ENCODE results near the gene BLACAT1. TPM values are rescaled to one million over a fixed set of nuclear protein-coding genes. Genes with fewer than 3 reads are reported as not detected.

BLACAT1 gene
- total RNA-seq, 4 donors from 2014 or later: 0.53 to 3.6 (median 1.5) TPM; not detected in 1

DNA sequence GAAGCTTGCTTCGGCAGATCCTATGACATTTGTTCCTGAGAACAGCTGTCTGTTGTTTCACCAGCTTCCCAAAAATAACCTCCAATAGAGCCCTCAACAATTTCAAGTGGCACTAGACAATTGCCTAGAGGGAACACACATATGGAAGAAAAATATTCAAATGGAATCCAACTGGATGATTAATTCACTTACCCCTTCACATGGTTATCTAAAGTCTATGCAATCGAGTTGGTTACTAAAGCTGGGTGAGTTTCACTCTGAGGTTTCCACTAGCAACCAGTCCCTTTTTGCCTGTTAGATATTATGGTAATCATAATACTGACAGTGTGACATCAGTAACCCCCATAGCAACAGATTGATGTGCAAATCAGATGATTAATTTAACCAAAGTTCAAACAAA, 34.0 kb downstream of the BLACAT1 start, which contains the start of gene LEMD1:
TSS of gene LEMD1 (minus strand) at position 259 of the 400 bp plus-strand sequence. CDS start 1,520 bp downstream, outside the sequence.
- no peak for DNase-seq
- H3K36me3 ChIP-seq: no peaks in the 10 kb centered on the region
- H3K4me1 ChIP-seq: no peaks in the 10 kb centered on the region
- H3K27ac ChIP-seq: no peak within 1 kb of the TSS
- H3K9me3 ChIP-seq: no peaks in the 10 kb centered on the region
- TF ChIP-seq, protein P1, sequence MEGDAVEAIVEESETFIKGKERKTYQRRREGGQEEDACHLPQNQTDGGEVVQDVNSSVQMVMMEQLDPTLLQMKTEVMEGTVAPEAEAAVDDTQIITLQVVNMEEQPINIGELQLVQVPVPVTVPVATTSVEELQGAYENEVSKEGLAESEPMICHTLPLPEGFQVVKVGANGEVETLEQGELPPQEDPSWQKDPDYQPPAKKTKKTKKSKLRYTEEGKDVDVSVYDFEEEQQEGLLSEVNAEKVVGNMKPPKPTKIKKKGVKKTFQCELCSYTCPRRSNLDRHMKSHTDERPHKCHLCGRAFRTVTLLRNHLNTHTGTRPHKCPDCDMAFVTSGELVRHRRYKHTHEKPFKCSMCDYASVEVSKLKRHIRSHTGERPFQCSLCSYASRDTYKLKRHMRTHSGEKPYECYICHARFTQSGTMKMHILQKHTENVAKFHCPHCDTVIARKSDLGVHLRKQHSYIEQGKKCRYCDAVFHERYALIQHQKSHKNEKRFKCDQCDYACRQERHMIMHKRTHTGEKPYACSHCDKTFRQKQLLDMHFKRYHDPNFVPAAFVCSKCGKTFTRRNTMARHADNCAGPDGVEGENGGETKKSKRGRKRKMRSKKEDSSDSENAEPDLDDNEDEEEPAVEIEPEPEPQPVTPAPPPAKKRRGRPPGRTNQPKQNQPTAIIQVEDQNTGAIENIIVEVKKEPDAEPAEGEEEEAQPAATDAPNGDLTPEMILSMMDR (IDR thresholded peaks at IDR 0.05): no peak
- H3K27me3 ChIP-seq: no peaks in the 10 kb centered on the region
- H3K4me3 ChIP-seq: no peak within 1 kb of the TSS

- Histone ChIP-seq H3K9me3 (no peaks in the 10 kb centered on the region), H3K4me1 (no peaks in the 10 kb centered on the region), H3K27me3 (no peaks in the 10 kb centered on the region), H3K4me3 (no peak overlapping the region), H3K36me3 (no peaks in the 10 kb centered on the region), H3K27ac (no peak overlapping the region)
- no peak for TF ChIP-seq POLR2A (IDR thresholded peaks at IDR 0.05)
- TF ChIP-seq, protein P1 (IDR thresholded peaks at IDR 0.05): no peak
- DNase-seq: no peak
Measured at GRCh38 chr1:205420938-205421337, 34.9 kb downstream of the BLACAT1 start.

- DNase-seq: no peak
Measured at GRCh38 chr1:205417870-205418635, 37.8 kb downstream of the BLACAT1 start.

DNA sequence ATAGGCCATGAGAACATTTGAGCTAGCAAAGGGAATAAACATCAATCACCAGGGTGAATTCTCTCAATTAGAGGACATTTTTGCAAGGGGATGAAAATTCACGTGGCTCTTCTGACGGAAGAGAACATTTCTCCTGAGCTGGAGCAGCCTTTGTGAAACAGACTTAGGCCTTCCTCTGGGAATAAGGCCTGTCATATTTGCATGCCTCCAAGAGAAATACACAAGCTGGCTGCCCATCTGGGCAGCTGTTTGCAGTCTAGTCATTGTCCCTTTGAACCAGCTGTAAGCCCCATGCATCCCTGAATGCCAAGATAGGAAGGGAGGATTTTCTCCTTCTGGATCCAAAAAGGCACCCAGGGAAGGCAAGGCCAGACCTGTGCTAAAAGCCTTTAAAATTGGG, 39.5 kb downstream of the BLACAT1 start:
- H3K27me3 ChIP-seq: no peaks in the 10 kb centered on the region
- H3K4me1 ChIP-seq: no peaks in the 10 kb centered on the region
- no peak overlapping the region for H3K27ac ChIP-seq
- no peak overlapping the region for H3K4me3 ChIP-seq
- DNase-seq: no peak
- no peaks in the 10 kb centered on the region for H3K9me3 ChIP-seq
- no peak for TF ChIP-seq POLR2A (IDR thresholded peaks at IDR 0.05)
- TF ChIP-seq, protein P1 (IDR thresholded peaks at IDR 0.05): no peak
- no peaks in the 10 kb centered on the region for H3K36me3 ChIP-seq

More at GRCh38 chr1:205417870-205418635, 37.8 kb downstream of the BLACAT1 start:
- H3K27ac ChIP-seq: no peak overlapping the region
- no peaks in the 10 kb centered on the region for H3K36me3 ChIP-seq
- no peaks in the 10 kb centered on the region for H3K27me3 ChIP-seq
- H3K4me3 ChIP-seq: no peak overlapping the region
- H3K9me3 ChIP-seq: no peaks in the 10 kb centered on the region
- no peak for TF ChIP-seq POLR2A (IDR thresholded peaks at IDR 0.05)
- TF ChIP-seq, protein P1 (IDR thresholded peaks at IDR 0.05): no peak
- no peaks in the 10 kb centered on the region for H3K4me1 ChIP-seq

GRCh38 chr1:205410581-205411298, 45.1 kb downstream of the BLACAT1 start:
- Histone ChIP-seq H3K4me3 (no peak overlapping the region), H3K9me3 (no peaks in the 10 kb centered on the region), H3K27ac (no peak overlapping the region), H3K4me1 (no peaks in the 10 kb centered on the region), H3K36me3 (no peaks in the 10 kb centered on the region), H3K27me3 (no peaks in the 10 kb centered on the region)
- DNase-seq: no peak
- TF ChIP-seq, protein P1 (IDR thresholded peaks at IDR 0.05): no peak
- no peak for TF ChIP-seq POLR2A (IDR thresholded peaks at IDR 0.05)

All from Peyer's patch (tissue), 4 donors.